ENCODE results near the gene GLIPR1.
A peak's percentile ranks its signal among the peaks of the same experiment; 100 is the strongest.
"Not testable (repeated sequence)": the region's sequence is repeated elsewhere in the genome, so short reads cannot be mapped to it uniquely, and the experiment has no call there.

GLIPR1 gene

GRCh38 chr12:75474116-75474515 lies 6.4 kb upstream of the GLIPR1 start:
- no peak for DNase-seq (ENCODE audit: low read depth)

GRCh38 chr12:75476071-75476470 lies 4.5 kb upstream of the GLIPR1 start:
- DNase-seq (ENCODE audit: low read depth) = no peak

- DNase-seq (ENCODE audit: low read depth) = no peak
Measured at GRCh38 chr12:75477137-75477536, 3.4 kb upstream of the GLIPR1 start.

DNA sequence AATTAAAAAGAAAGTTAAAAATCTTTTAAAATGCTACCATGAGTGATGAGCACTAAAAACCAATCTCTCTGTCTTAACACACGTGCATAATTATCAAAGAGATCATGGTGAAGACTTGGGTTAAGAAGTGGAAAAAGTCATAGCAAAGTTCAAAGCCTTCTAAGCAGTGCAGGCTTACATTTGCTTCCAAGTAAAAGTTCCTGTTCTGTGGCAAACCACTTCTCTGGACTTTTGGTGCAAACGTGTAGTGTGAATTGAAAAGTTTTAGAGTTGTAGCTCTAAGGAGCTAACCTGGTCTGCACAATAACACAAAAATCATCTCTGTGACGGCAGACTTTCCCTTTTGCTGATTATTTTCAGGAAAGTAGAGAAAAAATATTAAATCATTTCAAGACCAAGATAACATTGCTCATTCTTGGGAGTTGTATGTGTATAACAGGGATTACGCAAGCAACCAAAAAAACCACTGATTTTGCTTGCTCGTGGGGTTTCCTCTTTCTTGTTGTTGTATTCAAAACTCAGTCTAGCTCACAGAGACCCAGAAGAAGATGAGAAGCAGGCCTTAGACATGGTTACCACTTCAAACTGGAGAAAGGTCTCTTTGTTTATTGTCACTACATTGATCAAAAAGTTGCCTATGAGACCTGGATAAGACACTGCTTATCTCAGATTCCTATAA lies 2.3 kb upstream of the GLIPR1 start:
- DNase-seq (ENCODE audit: low read depth) = peak; percentile 86

DNA sequence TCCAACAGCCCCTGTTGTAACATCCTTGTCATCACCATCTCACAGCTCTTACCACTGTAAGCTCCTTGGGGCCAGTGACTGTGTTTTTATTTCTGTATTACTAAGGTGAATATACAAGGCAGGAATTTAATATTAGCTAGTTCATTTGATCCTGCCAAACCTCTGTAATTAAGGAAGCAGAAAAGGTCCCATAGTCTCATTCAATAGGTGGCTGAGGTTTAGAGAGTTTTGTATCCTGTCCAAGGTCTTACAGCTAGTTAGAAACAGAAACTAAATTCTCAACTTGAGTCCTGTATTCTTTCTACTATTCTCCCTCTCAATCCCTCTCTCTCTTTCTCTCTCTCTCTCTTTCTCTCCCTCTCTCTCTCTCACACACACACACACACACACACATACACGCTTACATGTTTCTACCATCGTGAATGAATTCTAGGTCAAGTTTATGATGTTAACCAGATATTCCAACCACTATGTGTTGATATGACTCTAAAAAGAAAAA lies 543 bp upstream of the GLIPR1 start:
- peak; percentile 74 for DNase-seq (ENCODE audit: low read depth)

DNA sequence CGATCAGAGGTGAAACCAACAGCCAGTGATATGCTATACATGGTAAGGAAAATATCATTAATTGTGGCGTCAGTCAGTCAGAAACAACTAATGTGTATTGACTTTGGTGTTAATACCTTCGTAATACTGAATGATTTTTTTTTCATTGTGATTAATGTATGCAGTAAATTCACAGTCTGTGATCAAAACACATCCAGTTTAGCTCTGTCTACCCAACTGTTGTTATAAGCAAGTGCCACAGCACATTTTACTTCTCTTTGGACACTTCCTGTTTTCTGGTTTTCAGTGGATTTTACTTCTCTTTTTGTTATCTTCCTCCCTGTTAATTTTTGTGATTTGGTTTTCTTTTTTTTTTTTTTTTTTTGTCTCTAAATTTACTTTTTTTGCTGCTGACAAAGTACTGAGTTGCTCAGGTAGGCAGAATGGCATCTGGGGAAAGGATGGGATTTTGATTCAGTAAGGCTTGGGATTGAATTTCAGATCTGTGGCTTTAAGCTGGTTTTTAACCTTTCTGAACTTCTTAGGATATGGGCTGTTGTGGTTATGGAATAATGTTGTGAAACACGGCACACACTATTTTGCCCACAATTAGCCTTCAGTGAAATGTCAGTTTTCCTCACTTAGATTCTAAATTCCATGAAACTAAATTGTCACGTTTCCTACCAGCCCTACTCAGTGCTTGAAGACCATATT lies 604 bp downstream of the GLIPR1 start:
- peak; percentile 28 for DNase-seq (ENCODE audit: low read depth)

GRCh38 chr12:75481774-75482173 lies 1.2 kb downstream of the GLIPR1 start:
- DNase-seq (ENCODE audit: low read depth) = peak; percentile 80

DNA sequence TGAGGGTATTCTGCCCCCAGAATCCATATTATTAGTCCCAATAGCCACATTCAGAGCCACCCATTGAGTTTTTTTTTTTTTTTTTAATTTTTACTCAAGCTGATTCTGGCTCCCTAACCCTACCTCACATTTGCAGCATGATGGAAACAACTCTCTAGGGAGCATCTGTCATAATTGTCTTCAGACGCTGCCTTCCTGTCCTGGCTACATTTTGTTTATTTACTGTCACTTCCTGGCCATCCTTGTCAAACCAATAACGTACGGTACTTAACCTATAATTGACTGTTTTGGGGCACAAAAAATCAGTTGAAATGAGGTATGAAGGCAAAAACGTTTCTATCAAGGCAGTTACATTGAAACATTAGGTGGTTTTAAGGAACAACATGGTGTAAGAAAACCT lies 2.1 kb downstream of the GLIPR1 start:
- peak; percentile 15 for DNase-seq (ENCODE audit: low read depth)

DNA sequence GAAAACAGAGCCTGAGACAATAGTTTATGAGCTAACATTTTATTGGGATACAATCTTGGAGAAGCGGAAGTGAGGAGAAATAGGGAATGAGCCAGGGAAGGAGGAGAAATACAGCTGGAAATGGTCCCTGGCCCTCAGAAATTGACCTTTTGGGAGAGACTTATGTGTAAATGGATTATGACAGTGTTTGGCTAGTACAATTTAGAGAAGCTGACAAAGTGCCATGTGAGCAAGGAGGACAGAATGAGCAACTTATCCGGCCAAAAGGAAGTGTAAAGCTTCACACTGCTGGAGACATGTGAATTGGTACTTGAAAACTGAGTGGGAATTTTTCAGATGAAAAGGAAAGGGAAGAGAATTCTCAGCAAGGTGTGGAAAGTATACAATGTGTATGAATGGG lies 2.9 kb downstream of the GLIPR1 start:
- no peak for DNase-seq (ENCODE audit: low read depth)

DNA sequence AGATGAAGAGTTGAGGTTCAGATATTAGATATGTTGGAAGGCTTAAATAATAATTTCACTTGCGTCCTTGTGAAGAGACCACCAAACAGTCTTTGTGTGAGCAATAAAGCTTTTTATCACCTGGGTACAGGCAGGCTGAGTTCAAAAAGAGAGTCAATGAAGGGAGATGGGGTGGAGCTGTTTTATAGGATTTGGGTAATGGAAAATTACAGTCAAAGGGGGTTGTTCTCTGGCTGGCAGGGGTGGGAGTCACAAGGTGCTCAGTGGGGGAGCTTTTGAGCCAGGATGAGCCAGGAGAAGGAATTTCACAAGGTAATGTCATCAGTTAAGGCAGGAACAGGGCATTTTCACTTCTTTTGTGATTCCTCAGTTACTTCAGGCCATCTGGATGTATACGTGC lies 3.9 kb downstream of the GLIPR1 start:
- not testable (repeated sequence) for DNase-seq (ENCODE audit: low read depth)

DNA sequence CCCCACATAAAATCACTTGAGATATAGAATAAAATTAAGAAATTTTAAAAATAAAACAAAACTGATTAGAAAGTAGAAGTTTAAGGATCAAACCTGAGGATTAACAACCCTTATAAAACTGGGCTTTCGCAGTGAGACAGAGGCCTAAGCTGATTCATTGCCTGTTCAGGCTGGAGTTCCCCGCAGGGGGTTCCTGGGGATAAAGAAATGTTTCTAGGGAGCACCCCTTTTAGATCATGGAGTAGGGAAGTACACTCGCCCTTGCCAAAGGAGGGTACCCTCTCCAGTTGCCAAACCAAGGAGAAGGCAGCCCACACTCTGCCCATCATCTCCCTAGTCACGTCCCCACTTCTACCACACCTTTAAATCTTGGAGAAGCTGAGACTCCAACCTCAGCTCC lies 6.8 kb downstream of the GLIPR1 start:
- DNase-seq (ENCODE audit: low read depth) = no peak

DNA sequence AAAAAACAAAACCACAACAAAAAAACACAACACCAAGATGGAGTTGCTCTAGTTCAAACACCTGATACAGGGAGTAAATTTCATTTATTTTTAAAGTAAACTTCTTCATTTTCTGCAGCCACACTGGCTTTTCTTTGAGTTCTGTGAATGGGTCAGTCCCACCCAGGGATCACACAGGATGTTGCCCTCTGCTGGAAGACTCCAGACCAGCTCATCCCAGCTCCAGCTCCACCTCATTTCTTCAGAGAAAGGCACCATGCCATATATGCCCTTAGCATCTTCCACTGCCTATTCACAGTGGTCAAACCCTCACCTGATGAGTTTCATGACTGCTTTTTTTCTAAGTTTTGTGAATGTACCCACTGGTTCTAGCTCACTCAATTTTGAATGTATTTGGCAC lies 8.0 kb downstream of the GLIPR1 start:
- DNase-seq (ENCODE audit: low read depth) = peak; percentile 56

GRCh38 chr12:75489187-75489586 lies 8.6 kb downstream of the GLIPR1 start:
- DNase-seq (ENCODE audit: low read depth) = peak; percentile 10

GRCh38 chr12:75489613-75490210 lies 9.2 kb downstream of the GLIPR1 start:
- DNase-seq (ENCODE audit: low read depth) = peak; percentile 59

GRCh38 chr12:75491169-75491568 lies 10.6 kb downstream of the GLIPR1 start:
- DNase-seq (ENCODE audit: low read depth) = no peak

DNA sequence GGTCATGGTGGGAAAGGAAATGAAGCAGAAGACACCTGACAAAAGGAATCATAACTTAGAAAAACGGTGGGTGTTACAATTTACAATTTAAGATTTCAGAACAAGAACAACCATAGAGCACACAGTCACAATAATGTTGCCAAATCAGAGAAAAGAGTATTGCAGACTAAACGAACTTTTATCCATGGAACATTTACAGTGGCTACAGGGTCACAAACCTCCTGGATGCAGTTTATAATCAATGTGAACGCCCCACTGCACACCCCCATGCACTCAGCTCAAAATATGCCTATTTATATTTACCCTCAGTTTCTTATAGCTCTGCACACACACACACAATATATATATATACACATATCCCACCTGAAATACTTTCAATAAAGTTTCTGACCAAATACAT lies 22.9 kb downstream of the GLIPR1 start:
- DNase-seq (ENCODE audit: low read depth) = no peak

GRCh38 chr12:75503866-75504265 lies 23.3 kb downstream of the GLIPR1 start:
- no peak for DNase-seq (ENCODE audit: low read depth)

DNA sequence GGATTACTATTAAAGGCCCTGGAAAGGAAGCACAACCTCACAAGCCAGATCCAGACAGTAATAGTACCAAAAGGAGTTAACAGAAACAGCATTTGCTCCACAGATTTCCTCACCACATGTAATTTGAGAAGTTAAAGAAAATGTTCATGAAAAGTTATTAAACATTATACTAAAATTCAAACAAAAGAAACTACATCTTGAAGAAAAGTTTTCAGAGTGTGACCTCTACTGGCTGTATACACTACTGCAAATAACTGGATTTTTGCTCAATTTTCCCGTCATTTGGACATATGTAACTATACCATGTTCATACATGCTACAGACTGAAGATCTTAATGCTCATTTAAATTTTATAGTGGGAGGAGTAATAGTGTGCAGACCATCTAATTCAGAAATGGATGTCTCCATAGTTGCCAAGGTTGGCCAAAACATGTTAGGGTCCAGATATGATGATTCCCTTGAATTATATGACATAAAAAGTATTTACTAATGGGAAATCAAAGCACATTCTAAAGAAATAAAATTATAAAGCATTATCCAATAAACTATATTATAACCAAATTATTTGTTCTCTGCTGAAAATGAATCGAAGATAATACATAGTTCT lies 25.3 kb downstream of the GLIPR1 start:
- peak; percentile 56 for DNase-seq (ENCODE audit: low read depth)

DNA sequence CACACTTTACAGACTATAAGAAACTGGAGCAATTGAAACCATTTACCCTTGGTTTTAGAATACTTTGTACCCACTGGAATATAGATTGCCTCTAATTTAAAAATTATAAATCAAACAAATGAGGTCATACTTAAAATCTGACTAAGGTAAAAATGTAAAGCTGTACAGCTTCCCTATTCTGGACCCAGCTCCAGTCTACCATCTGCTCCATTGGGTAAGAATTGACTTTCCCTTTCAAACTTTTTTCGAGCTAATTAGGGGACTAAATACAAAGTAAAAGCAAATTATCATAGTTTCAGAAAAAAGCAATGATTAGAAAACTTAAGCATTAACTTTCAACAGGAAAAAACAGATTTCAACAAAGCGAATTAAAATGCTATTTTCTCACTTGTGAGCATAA lies 26.5 kb downstream of the GLIPR1 start:
- no peak for DNase-seq (ENCODE audit: low read depth)

DNA sequence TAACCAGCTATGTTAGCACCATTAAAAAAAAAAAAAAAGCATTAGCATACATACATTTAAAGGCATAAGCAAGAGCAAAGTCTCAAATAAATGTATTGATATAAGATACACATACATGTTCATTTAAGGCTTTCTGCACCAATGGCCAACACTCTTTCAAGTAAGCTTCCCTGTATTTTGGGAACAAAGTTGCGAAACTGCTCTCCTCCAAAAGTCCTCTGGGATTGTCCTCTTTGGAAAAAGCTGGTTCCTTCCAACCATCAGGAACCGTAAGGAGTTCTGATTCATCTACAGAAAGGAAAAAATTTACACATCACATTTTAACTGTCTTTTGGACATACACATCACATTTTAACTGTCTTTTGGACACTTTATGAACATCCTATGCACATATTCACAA lies 27.6 kb downstream of the GLIPR1 start:
- DNase-seq (ENCODE audit: low read depth) = no peak

DNA sequence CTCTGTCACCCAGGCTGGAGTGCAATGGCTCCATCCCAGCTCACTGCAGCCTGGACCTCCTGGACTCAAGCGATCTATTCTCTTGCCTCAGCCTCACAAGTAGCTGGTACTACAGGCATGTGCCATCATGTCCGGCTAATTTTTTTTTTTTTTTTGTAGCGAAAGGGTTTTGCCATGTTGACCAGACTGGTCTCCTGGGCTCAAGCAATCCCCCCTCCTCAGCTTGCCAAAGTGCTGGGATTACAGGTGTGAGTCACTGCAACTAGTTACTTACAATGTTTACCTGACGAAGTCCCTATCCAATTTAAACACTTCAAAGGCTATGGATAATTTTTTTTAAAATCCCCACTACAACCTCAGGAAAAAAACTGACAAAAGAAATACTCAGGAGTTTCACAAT lies 29.1 kb downstream of the GLIPR1 start:
- DNase-seq (ENCODE audit: low read depth) = no peak

DNA sequence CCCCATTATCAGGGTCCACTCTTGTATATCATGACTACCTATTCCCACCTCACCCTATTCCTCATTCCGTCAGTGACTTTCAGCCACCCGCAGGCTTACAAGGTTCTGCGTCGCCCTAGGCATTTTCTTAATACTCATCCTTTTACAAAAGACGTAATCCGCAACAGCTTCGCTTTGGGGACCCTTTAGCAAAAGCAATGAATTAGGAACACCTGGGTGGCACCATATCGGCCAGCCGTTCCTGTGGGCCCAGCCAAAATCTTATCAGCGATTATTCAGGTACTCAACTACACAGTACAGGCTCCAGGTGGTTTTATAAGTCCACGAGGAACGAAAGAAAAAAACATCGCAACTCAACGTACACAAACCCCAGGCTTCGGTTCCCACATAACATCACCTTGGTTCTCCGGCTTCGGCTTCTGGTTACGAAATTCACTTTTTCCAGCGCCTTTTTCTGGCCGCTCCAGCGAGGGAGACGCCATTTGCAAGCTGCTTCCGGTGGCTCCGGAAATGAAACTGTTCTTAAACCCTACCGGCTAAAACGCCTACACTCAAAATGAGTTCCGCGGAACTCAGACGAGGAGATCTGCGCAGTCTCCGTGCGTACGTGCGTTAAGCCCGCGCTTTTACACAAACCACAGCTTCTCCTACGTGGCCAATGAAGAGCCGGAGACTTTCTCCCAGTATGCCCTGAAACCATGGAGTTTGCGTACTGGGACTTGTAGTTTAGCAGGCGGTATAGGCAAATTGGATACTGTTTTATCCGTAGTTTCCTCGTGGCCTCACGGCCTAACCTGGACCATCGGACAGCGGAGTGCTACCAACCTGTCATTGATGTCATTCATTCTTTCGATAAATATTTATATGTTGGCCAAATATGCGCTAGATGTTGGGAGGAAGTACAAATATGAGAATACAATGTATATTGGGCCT lies 30.8 kb downstream of the GLIPR1 start, which contains the start of gene KRR1:
TSS of gene KRR1 (minus strand) at position 494 of the 933 bp plus-strand sequence. CDS start at position 482, 12 bp downstream.
- peak; percentile 100 for DNase-seq (ENCODE audit: low read depth)

Measured in iris pigment epithelial cell (primary cell).